B cell (primary cell): ENCODE data around the gene LIN54. TPM values are rescaled to one million over a fixed set of nuclear protein-coding genes. Genes with fewer than 3 reads are reported as not detected.

Experiments
- ATAC-seq: fragments of 200-7000 bp; cut with Tn5 transposase; one replicate; pipeline ENCODE4 v1.10.0; 2021; ENCODE audit warnings: low read depth, mild to moderate bottlenecking, moderate number of reproducible peaks, moderate library complexity
- CTCF ChIA-PET: fragments of 350-600 bp; sonication (Branson Sonifier 250); formaldehyde crosslinking; loops from one replicate; lab custom pipeline; 2021; ENCODE audit warnings: antibody characterized with exemption, inconsistent platforms; lab: Charles Lee
- POLR2A ChIA-PET: fragments of 350-600 bp; sonication (Branson Sonifier 250); formaldehyde crosslinking; loops from one replicate; lab custom pipeline; 2021; ENCODE audit warnings: antibody characterized with exemption; lab: Charles Lee
- DNase-seq: peaks from one replicate; pipeline ENCODE4 v3.0.0; 2013
- H2AFZ ChIP-seq: 2 replicates; pipeline ENCODE4 v1.6.1; 2012; ENCODE audit warnings: mild to moderate bottlenecking, low read depth, low read length; ENCODE audit not compliant: insufficient read depth, poor library complexity, severe bottlenecking
- H3K27ac ChIP-seq, 2 donors: 1 replicate in 1 of 2; 2 replicates in 1 of 2; pipeline ENCODE4 v1.5.1; 2012 to 2013; ENCODE audit warnings: low read length in 2 of 2, mild to moderate bottlenecking in 2 of 2, moderate library complexity in 1 of 2
- H3K27me3 ChIP-seq, 4 experiments: fragments of 200-600 bp in 1 of 4; sonication (generic) in 1 of 4; replicated peaks in 1 of 4; 1 replicate in 2 of 4; 2 replicates in 2 of 4; pipeline versions ENCODE4 v1.6.1 to v1.7.0; 2013 to 2016; ENCODE audit warnings: low read length in 3 of 4, mild to moderate bottlenecking in 2 of 4, mixed read lengths in 1 of 4, moderate library complexity in 1 of 4; ENCODE audit not compliant: insufficient read depth in 4 of 4, control insufficient read depth in 3 of 4; ENCODE audit errors: control extremely low read depth in 1 of 4
- H3K36me3 ChIP-seq, 2 experiments: replicated peaks in 1 of 2; 1 replicate in 1 of 2; 2 replicates in 1 of 2; pipeline versions ENCODE4 v1.6.1 to v1.7.1; 2013; ENCODE audit warnings: low read length in 1 of 2; ENCODE audit not compliant: insufficient read depth in 2 of 2, control insufficient read depth in 1 of 2; ENCODE audit errors: control extremely low read depth in 1 of 2, extremely low read depth in 1 of 2
- H3K4me1 ChIP-seq, 2 donors: fragments of 200-600 bp in 1 of 2; sonication (generic) in 1 of 2; 1 replicate in 1 of 2; 2 replicates in 1 of 2; pipeline versions ENCODE4 v1.5.1 to v1.6.1; 2013 to 2017; ENCODE audit warnings: low read length in 2 of 2; ENCODE audit not compliant: control insufficient read depth in 2 of 2, insufficient read depth in 2 of 2
- H3K4me2 ChIP-seq: replicated peaks from 2 replicates; pipeline ENCODE3; 2012; ENCODE audit warnings: mild to moderate bottlenecking, low read depth, low read length; ENCODE audit not compliant: poor library complexity, severe bottlenecking
- H3K4me3 ChIP-seq, 5 experiments: fragments of 200-600 bp in 1 of 5; sonication (generic) in 1 of 5; 1 replicate in 3 of 5; 2 replicates in 2 of 5; pipeline versions ENCODE4 v1.5.1 to v1.7.0; 2011 to 2016; ENCODE audit warnings: low read length in 4 of 5, mild to moderate bottlenecking in 4 of 5, low read depth in 2 of 5, control low read depth in 1 of 5, moderate library complexity in 1 of 5; ENCODE audit not compliant: insufficient read depth in 1 of 5; ENCODE audit errors: control extremely low read depth in 1 of 5, extremely low read depth in 1 of 5
- H3K79me2 ChIP-seq: fragments of 200-600 bp; sonication (generic); one replicate; pipeline ENCODE4 v1.6.0; 2016; ENCODE audit warnings: low read length; ENCODE audit not compliant: control insufficient read depth, insufficient read depth
- H3K9ac ChIP-seq: fragments of 200-600 bp; sonication (generic); 2 replicates; pipeline ENCODE4 v1.6.1; 2017; ENCODE audit warnings: mild to moderate bottlenecking, low read length, moderate library complexity
- H3K9me3 ChIP-seq, 3 donors: one replicate each; pipeline versions ENCODE4 v1.6.1 to v1.7.1; 2013; ENCODE audit warnings: low read length in 2 of 3; ENCODE audit not compliant: control insufficient read depth in 2 of 3, insufficient read depth in 1 of 3; ENCODE audit errors: control extremely low read depth in 1 of 3
- H4K20me1 ChIP-seq: 2 replicates; pipeline ENCODE4 v1.6.0; 2012; ENCODE audit warnings: mild to moderate bottlenecking, low read length; ENCODE audit not compliant: insufficient read depth, control insufficient read depth, poor library complexity, severe bottlenecking
- H3K27ac Mint-ChIP-seq: one replicate; pipeline ENCODE4 v1.8.0; 2021; ENCODE audit warnings: mixed read lengths
- H3K27me3 Mint-ChIP-seq: one replicate; pipeline ENCODE4 v1.8.0; 2021; ENCODE audit warnings: mixed read lengths
- H3K4me1 Mint-ChIP-seq: one replicate; pipeline ENCODE4 v1.8.0; 2021; ENCODE audit warnings: mixed read lengths
- H3K4me3 Mint-ChIP-seq: one replicate; pipeline ENCODE4 v1.8.0; 2021; ENCODE audit warnings: mixed read lengths
- H3K9me3 Mint-ChIP-seq: one replicate; pipeline ENCODE4 v1.8.0; 2022; ENCODE audit warnings: mixed read lengths; ENCODE audit not compliant: insufficient read depth
- CTCF ChIP-seq: fragments of 200-600 bp; IDR thresholded peaks from one replicate; pipeline ENCODE4 v1.8.0; 2022; ENCODE audit warnings: antibody characterized with exemption, mild to moderate bottlenecking
- EZH2 ChIP-seq: IDR thresholded peaks from 2 replicates; pipeline ENCODE4 v1.6.1; 2012; ENCODE audit warnings: borderline replicate concordance, low read depth, mild to moderate bottlenecking, moderate library complexity, low read length; ENCODE audit not compliant: insufficient read depth, poor library complexity, severe bottlenecking
- WGBS: methylation state at CpG from one replicate; pipeline ENCODE4 v1.1.5; 2013; ENCODE audit warnings: missing lambda C conversion rate; ENCODE audit not compliant: insufficient coverage; 5-methylcytosine and 5-hydroxymethylcytosine counted together
- intact Hi-C: fragments of 100-400 bp; cut with micrococcal nuclease; formaldehyde crosslinking; loops from one replicate; pipeline ENCODE4 v1.10.0; 2022
- polyA plus RNA-seq: library from polyadenylated mRNA; depleted of rRNA; stranded (reverse); fragments of >200 nt; gene quantifications from 2 replicates; pipeline ENCODE4 v1.2.3, GENCODE V29; 2012
- total RNA-seq, 2 donors: library from RNA; stranded (reverse); fragments of 120-200 nt in 1 of 2; gene quantifications; 1 replicate in 1 of 2; 2 replicates in 1 of 2; pipeline versions ENCODE4 v1.2.3 to v1.2.4, GENCODE V29; 2013 to 2022

The LIN54 gene
- total and polyA plus RNA-seq, 2 donors (not counting 1 experiment from before 2014, with no cell fraction given), result 3.8 to 19.2 TPM

- Histone ChIP-seq H3K4me1 (peaks cover 3 to 4% of the 10 kb centered on the region in 2 donors), H3K27me3 (no peaks in the 10 kb centered on the region), H3K27ac (no peak overlapping the region), H3K9me3 (no peaks in the 10 kb centered on the region), H3K9ac (no peak overlapping the region), H2AFZ (no peak overlapping the region), H3K4me2 (no peak overlapping the region), H3K36me3 (peaks cover 0 to 8% of the 10 kb centered on the region in 2 experiments), H3K4me3 (no peak overlapping the region), H3K79me2 (peaks cover 27% of the 10 kb centered on the region), H4K20me1 (no peaks in the 10 kb centered on the region)
- ATAC-seq (no peak), DNase-seq (no peak)
- intact Hi-C loops, result no loop called here
- no peaks in the 10 kb centered on the region for H3K27me3 Mint-ChIP-seq
- no peak overlapping the region for H3K4me3 Mint-ChIP-seq
- ChIA-PET POLR2A (no interaction called here), CTCF (no interaction called here)
- no CpG with 5 or more reads among the region's 4 CpGs for WGBS
- H3K9me3 Mint-ChIP-seq, result peaks cover 5% of the 10 kb centered on the region
- no peak overlapping the region for H3K27ac Mint-ChIP-seq
- peaks cover 5% of the 10 kb centered on the region for H3K4me1 Mint-ChIP-seq
- TF ChIP-seq EZH2, result no peak
- TF ChIP-seq CTCF, result no peak
These were observed 26.2 kb downstream of the LIN54 start for GRCh38 chr4:82984459-82984858.

GRCh38 chr4:82983444-82983843 lies 27.2 kb downstream of the LIN54 start:
- Histone ChIP-seq H2AFZ (no peak overlapping the region), H3K79me2 (peaks cover 18% of the 10 kb centered on the region), H3K27ac (no peak overlapping the region), H3K4me3 (no peak overlapping the region), H3K4me1 (no peaks in the 10 kb centered on the region), H3K4me2 (no peak overlapping the region), H4K20me1 (no peaks in the 10 kb centered on the region), H3K9me3 (no peaks in the 10 kb centered on the region), H3K9ac (no peak overlapping the region), H3K27me3 (no peaks in the 10 kb centered on the region), H3K36me3 (peaks cover 0 to 8% of the 10 kb centered on the region in 2 experiments)
- no peak for DNase-seq
- intact Hi-C loops, result no loop called here
- CTCF ChIA-PET, result no interaction called here
- H3K4me3 Mint-ChIP-seq, result no peak overlapping the region
- peaks cover 2% of the 10 kb centered on the region for H3K4me1 Mint-ChIP-seq
- peaks cover 5% of the 10 kb centered on the region for H3K9me3 Mint-ChIP-seq
- WGBS, result 95% methylated on average over 3 of the region's 3 CpGs
- no peak overlapping the region for H3K27ac Mint-ChIP-seq
- POLR2A ChIA-PET, result no interaction called here
- ATAC-seq, result no peak
- H3K27me3 Mint-ChIP-seq, result no peaks in the 10 kb centered on the region
- no peak for TF ChIP-seq CTCF
- TF ChIP-seq EZH2, result no peak
